Measurements from ENCODE around the gene VAMP8.
"Not testable (repeated sequence)": the region's sequence is repeated elsewhere in the genome, so short reads cannot be mapped to it uniquely, and the experiment has no call there.

VAMP8 gene

DNA sequence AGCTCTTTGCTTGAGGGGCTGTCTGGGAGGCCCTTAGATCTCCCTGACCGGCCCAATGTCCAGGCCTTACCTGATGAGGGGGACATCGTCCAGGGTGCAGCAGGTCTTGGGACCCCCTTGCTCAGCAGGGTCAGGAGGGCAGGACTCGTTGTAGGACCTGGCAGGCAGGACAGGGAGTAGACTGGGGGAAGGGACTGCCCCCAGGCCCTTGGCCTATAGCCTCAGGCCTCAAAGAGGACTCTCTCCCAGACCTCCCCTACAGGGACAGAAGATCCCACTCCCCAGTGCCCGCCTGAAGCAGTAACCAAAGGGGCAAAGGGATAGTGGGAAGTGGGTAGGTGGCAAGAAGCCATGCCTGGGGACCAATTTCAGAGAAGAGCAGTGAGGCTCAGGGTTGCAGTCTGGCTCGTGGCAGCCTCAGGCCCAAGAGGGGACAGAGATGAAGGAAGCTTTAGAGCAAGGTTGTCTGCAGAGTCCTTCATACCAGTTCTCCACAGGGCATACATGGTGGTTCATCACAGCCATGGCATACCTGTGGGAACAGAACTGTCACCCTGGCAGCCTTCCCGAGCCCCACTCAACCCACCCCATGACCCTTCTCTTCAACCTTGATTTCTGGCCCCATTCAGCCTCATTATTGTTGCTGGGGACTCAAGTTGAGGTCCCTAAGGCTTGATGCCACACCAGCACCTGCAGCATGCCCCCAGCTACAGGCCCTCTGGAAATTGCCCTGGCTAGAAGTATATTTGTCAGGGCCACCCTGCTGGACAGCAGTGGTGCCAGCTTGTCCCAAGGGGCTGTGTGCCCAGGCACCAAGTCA lies 23.8 kb downstream of the VAMP8 start:
- no peak for DNase-seq

DNA sequence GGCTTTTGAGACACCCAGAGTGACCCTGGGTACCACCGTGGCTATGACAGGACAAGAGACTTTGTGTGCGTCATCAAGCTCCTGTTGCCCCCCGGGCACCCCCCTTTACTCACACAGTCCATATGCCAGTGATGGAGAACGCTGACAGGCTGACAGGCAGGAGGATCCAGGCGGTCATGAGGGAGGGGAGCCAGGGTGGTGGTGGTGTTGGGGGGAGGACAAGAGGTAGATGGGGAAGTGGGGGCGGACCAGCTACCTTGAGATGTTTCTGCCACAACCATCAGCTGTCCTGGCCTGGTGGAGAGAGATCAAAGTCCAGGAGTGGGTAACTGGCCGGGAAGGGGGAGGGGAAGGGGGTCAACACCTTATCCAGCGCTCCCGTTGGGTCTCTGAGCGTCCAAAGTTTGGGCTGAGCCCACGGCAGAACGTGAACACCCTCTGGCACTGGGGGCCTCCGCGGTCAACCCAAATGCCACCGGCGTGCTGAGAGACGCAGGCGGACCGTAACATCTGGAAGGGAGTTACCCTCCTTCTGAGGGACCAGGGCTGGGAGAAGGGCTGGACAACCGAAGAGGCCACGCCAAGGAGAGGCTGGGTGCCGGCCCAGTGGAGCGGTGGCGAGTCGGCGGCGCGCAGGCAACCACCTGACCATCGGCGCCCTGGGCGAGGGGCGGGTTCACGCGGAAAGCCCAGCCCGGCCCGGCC lies 24.5 kb downstream of the VAMP8 start:
- no peak for DNase-seq

DNA sequence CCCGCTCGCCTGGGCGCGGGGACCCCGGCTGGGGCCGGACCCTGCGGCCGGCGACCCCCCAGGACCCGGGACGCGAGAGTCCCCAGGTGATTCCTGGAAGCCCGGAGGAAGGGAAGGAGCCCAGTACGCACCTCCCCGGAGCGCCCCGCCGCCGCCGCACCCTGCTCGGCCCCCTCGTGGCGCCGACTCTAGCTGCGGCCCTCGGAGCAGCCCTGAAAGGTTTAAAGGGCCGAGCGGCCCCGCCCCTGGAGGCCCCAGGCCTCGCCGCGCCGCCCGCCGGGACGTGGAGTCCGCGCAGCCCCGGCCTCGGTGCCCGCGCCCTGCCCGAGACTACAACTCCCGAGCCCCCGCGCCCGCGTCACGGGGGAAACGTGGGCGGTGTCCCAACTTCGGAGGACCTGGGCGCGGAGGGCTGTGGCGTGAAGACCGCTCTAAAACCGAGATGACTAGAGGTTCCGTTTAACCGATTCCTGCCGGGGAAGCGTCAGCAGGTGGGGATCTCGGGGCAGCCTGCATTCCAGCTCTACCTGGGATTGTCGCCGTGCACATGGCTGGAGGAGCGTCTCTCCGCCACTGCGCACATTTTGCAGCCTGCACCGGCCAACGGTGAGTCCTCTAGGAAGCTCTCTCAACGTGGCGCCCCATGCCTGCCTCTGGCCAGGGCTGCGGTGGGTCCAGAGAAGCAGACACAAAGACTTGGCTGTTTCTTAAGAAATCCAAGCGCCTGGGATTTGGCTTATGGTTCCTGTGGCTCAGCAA lies 25.3 kb downstream of the VAMP8 start, which contains the start of gene TMEM150A:
Gene TMEM150A, minus strand, starts transcription at position 223 of the 759 bp plus-strand sequence. CDS start 750 bp downstream, outside the sequence.
- DNase-seq = peak; percentile 94

DNA sequence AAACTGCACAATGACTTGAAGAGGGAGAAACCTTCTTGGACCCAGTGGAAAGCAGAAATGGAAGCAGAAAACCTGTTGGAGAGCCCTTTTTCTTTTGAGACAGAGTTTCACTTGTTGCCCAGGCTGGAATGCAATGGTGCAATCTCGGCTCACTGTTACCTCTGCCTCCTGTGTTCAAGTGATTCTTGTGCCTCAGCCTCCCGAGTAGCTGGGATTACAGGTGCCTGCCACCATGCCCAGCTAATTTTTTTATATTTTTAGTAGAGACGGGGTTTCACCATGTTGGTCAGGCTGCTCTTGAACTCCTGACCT lies 26.7 kb downstream of the VAMP8 start:
- DNase-seq = not testable (repeated sequence)

DNA sequence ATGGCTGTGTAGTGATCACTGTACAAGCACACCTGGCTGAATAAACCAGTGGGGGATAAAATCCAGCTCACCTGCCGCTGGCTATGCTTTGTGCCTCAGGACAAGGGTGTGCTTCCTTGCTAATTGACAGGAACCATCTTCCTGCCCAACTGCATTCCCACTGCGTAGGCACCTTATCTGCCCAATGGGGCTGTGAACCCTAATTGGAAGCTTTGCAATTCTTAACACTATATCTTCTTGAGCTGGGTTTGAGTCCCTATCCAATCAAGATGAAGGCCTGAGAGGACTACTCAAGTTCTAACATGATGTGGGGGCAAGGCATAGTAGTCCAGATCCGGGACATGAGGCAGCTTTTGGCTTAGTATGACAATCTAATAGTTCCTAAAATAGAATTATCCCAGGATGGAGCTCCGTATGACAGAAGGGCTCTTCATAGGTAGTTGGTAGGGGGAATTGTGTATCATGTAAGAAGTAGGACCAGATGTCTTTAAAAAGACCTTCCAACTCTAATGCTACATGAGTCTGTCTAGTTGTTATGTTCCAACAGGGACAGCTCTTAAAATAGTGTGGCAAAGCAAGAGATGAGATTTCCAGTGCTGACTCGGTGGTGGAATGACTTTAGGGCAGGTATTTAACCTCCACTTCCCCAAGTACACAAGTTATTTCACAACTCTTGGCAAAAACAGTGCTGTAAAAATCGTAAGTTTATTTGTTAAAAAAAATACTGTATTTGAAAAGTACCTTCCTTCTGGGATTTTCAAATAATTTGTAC lies 27.4 kb downstream of the VAMP8 start:
- DNase-seq = no peak

DNA sequence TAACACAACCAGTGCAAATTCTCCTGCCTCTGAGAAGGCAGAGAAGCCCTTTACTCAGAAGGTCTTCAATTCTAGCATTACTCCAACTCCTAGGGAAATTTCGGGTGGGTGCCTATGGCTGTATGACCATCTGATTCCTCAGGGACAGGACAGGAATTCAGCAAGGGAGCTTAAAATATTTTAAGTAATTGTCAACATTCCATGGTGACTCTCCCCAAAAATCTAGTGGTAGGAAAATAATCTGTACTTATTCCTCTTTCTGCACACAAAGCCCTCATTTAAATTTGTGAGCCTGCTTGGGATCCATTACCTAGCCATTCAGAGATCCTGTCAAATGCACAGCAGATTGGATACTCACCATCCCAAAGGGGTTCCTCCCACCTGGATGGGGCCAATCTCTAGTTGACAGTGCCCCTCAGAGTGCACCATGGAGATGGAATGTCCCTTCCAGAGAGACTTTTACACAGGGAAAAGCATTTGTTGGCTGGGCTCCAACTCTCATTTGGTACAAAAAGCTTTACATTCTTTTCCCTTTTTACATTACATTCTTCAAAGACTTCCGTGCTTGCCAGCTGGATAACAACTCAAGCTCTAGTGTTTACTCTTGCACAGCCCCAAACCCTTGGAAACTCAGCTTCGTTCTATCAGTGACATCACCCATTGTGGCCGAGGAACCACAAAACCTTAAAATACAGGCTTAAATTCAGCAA lies 28.2 kb downstream of the VAMP8 start:
- no peak for DNase-seq

DNA sequence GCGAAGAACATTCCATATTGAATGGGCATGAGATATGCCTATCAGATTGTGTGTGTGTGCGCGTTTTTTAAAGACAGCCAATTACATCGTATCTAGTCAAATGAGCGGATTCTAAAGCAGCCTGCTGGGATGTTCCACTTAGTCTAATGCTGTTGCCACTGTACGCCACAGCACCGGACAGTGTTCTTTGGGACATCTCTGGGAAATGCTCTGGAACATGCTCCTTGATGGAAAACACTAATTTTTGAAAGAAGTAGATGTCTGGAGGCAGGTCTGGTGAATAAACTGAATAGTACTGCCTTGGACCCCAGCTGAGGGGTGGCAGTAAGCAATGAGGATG lies 28.7 kb downstream of the VAMP8 start:
- DNase-seq = no peak

DNA sequence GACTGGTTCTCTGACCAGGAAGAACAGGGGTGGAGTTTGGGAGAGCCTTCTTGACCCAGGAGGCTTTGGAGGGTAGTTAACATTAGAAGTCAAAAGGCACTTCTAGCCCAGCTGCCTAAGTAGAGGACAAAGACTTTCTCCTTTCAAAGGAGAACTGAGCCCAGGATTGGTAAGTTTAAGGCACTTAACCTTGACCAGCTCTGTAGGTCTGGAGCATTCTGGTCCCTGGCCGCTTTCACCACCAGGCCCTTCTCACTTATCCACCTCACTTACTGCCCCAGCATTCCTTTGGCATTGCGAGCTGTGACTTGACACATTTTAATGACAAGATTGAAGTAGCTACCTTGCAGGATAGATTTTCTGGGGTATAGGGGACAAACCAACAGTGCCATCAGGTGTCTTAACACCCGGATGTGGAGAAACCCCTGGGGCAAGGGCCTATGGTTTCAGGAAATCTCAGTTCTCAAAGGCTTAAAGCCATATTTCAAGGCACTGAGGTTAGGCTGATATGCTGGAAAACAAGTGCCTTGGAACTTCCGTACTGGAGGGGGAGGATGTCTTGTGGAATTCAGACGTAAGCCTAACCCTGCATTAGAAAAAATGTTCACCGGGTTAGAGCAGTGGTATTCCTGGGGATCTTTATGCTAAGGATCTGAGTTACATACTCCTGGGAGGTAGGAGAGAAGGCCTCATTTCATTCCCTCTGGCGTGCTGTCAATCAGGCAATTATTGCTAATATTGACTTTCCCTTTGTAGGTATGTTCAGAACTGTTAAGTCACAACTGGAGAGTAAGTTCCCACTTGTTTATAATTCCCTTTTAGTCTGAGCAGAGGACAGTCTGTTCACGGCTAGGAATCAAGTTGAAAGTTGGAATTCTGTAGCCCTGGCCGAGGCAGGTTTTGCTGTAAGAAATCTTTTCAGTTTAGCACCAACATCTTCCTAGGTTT lies 30.2 kb downstream of the VAMP8 start:
- DNase-seq = no peak

DNA sequence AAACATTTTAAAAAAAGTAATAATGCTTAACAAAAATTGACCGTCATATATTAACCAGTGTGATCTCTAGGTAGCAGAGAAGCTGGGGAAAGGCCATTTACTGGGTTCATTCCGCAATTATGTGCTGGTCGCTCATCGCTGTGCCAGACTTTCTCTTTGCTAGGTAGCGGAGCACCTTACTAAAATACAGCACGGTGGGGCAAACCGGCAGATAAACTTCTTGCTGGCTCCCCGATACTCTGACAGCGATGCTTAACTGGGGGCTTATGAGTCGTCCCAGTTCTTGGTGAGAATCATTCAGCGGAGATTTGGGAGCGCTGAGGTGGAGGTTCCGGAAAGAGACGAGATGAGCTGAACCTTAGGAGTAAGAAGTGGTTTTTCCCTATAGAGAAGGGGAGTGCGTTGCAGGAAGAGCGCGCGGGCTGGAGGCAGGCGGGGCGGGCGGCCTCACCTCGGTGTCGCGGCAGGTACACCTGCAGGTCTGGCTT lies 33.9 kb downstream of the VAMP8 start:
- DNase-seq = no peak

DNA sequence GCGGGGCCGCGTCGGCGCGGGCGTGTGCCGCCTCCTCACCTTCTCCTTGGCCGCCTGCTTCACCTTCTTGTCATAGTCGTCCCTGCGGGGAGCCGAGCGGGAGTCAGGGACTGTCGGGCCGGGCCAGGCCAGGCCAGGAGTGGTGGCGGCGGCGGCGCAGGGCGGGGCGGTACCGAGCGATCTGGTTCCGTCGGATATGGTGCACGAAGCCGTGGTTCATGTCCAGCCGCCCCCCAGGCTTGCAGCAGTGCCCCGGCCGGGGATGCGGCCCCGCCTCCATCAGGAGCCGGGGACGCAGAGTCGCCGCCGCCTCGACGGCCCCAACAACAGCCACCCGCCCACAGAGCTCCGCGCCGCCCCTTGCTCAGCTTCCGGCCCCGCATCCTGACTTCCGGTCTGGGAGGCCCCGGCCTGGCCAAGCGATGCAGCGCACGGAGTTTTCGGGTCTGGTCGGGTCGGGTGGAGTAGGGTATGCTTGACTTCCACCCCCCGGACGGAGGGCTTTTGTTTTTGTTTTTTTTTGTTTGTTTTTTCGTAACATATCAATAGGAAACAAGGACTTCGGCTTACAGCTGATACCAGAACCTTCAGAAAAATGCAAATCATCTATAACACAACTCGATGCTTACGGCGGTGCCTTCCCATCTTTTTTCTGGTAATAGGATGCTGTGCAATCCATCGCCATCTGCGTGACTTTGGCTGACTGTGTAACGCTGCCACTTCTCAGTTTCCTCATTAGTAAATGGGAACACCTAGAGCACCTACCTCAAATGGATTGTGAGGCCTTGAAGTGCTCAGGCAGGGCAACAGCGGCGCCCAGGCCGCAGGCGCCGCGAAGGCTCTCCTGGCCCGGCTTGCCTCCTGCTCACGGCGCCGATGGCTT lies 34.6 kb downstream of the VAMP8 start, which contains the start of gene C2orf68:
Gene C2orf68, minus strand, starts transcription at position 362 of the 883 bp plus-strand sequence. Its CDS starts 82 bp downstream, at position 280.
- DNase-seq = peak; percentile 96

DNA sequence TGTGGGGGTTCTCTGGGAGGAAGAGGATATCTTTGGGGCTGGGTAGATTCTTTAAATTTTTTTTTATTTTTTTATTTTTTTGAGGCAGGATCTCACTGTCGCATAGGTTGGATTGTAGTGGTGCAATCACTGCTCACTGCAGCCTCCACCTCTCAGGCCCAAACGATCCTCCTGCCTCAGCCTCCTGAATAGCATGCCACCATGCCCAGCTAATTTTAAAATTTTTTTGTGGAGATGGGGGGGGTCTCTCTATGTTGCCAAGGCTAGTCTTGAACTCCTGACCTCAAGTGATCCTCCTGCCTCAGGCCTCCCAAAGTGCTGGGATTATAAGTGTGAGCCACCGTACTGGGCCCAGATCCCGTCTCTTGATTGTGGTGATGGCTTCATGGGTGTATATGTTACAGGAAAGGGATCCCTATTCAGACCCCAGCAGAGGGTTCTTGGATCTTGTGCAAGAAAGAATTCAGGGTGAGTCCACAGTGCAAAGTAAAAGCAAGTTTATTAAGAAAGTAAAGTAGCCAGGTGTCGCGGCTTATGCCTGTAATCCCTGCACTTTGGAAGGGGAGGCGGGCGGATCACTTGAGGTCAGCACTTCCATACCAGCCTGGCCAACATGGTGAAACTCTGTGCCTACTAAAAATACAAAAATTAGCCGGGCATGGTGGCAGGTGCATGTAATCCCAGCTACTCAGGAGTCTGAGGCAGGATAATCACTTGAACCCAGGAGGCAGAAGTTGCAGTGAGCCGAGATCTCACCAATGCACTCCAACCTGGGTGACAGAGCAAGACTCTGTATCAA lies 36.5 kb downstream of the VAMP8 start:
- DNase-seq = no peak

DNA sequence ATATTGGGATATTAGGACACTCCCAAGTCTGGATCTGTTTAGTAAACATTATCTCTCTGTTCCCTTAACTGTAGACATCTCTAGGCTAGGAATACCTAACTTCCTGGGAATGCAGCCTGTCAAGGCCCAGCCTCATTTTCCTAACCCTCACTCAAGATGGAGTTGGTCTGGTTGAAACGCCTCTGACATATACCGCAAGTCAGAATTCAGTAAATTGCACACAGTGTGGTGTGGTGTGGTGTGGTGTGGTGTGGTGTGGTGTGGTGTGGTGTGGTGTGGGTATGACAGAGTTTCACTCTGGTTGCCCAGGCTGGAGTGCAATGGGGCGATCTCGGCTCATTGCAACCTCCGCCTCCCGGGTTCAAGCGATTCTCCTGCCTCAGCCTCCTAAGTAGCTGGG lies 37.4 kb downstream of the VAMP8 start:
- not testable (repeated sequence) for DNase-seq

DNA sequence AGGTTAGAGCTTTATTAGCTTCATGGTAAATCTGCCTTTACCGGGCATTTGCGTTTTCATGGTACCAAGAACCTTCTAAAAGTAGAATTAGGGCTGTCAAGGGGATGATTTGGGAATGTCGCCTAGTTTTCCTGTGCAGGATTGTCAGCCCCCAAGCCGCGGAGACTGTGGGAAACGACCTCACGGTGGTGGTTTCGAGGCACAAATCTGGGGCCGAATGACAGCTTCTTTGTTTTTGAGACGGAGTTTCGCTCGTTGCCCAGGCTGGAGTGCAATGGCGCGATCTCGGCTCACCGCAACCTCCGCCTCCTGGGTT lies 38.0 kb downstream of the VAMP8 start:
- DNase-seq = no peak

DNA sequence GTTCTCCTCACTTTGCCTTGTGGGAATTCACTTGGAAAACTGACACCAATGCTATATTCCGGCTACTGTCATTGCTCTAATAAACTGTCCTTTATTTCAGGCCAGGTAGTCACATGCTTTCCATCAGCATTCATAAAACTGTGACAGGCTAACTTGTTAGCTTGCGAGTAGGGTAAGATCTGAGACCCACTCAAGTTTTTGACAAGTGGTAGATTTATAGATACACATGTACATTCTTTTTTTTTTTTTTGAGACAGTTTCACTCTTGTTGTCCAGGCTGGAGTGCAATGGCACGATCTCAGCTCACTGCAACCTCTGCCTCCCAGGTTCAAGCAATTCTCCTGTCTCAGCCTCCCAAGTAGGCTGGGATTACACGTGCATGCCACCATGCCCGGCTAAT lies 40.3 kb downstream of the VAMP8 start:
- DNase-seq = not testable (repeated sequence)

DNA sequence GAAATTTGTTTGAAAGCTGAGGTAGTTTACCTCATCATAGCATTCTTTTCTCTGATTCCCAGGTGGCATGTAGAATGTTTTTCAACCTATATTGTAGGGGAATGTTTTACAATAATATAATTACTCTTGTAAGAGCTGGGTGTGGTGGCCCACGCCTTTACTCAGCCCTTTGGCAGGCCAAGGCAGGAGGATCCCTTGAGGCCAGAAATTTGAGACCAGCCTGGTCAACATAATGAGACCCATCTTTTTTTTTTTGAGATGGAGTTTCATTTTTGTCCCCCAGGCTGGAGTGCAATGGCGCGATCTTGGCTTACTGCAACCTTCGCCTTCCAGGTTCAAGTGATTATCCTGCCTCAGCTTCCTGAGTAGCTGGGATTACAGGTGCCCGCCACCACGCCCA lies 42.2 kb downstream of the VAMP8 start:
- DNase-seq = no peak

DNA sequence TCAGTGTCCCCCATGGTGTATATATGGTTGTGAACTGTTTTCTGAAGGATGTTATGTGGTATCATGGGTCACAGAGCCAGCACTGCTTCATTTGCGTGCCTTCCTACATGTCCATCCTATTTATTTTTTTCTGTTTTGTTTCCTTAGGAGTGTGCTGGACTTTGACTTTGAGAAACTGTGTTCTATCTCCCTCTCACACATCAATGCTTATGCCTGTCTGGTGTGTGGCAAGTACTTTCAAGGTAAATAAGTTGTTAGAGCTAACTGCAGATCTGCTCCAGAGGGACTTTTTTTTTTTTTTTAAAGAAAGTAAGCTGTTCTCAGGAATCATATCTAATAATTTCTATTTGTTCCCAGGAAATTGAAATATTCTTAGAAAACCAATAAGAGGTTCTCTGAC lies 44.0 kb downstream of the VAMP8 start:
- DNase-seq = no peak

DNA sequence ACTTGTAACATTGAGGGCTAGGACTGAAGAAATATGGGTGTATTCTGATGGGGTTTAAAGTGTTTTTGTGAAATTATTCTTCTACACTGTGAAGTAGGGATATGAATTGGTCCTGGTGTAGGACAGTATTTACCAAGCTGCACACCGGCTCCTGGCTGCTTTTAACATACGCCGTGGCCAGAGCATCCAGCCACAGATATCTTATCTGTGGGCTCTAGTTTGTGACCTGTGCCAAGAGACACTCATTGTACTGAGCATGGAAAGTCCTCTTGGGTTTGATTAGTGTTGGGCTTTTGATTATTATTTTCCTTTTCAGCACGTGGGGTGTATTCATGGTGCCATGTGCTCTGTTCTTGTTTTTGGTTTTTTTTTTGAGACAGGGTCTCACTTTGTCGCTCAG lies 46.6 kb downstream of the VAMP8 start:
- no peak for DNase-seq

DNA sequence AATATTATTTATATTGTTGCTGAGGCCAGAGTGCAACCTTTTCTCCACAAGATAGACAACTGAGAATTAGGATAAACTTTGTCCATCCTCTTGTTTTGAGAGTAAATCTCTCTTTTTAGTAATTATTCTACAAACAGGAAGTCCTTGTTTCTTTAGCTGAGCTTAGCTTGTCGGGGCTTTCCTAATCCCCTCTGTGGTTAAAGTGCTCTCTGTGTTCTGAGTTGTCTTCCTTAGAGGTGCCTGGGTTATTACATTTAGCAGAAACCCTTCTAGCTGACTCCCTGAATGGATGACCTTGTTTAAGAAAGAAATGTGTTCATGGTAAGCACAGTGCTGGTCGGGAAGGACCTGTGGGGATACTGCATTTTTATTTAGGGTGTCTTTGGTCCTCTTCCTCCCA lies 51.3 kb downstream of the VAMP8 start:
- DNase-seq = no peak

DNA sequence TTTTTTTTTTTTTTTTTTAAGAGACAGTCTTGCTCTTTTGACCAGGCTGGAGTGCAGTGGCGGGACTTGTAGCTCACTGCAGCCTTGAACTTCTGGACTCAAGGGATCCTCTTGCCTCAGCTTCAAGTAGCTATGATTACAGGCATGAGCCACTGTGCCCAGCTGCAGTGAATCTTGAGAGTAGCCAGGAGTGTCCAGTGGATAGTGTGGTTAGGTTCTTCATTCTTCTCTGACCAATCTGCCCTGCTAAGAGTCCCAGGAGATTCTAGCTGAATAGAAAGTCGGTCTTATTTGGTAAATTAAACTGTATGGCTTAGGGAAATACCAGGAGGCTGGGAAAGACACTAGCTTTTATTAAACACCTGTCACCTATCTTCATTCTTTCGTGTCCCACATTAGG lies 53.9 kb downstream of the VAMP8 start:
- no peak for DNase-seq

Data from hematopoietic multipotent progenitor cell treated with erythropoietin and hydrocortisone succinate and interleukin-3 and kit ligand, for 6 days (in vitro differentiated cells).